Skeletal muscle cell (primary cell): ENCODE data around the gene DSCAM.

Experiments used
- DNase-seq: peaks from one replicate; pipeline ENCODE4 v3.0.0-alpha.2; 2010; ENCODE audit warnings: low read depth
- H3K4me3 ChIP-seq: 2 replicates; pipeline ENCODE4 v1.5.1; 2011; ENCODE audit warnings: low read depth, mild to moderate bottlenecking, control low read depth, low read length, moderate library complexity

Gene DSCAM

GRCh38 chr21:40792691-40793456 lies 54.1 kb downstream of the DSCAM start:
- no peak for DNase-seq
- no peak overlapping the region for H3K4me3 ChIP-seq

- DNase-seq = no peak
- H3K4me3 ChIP-seq = no peak overlapping the region
Measured at GRCh38 chr21:40788635-40789034, 58.3 kb downstream of the DSCAM start.

DNA sequence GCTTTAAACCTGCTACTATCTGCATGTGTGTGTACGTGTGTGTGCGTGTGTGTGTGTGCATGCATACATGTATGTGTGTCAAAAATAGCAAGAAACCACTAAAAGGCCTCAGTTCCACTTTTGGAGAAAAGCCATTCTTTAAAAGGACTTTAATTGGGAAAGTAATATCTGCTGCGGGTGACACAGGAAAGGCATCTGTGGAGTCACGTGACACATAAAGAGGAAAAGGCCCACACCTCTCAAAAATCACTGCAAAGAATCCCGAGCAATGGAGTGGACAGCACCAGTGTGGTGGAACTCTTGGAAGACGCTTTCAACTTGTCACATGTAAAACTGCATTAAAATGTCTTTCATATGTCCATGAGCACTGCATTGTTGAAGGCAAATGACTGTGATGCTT lies 63.6 kb downstream of the DSCAM start:
- no peak overlapping the region for H3K4me3 ChIP-seq
- no peak for DNase-seq

DNA sequence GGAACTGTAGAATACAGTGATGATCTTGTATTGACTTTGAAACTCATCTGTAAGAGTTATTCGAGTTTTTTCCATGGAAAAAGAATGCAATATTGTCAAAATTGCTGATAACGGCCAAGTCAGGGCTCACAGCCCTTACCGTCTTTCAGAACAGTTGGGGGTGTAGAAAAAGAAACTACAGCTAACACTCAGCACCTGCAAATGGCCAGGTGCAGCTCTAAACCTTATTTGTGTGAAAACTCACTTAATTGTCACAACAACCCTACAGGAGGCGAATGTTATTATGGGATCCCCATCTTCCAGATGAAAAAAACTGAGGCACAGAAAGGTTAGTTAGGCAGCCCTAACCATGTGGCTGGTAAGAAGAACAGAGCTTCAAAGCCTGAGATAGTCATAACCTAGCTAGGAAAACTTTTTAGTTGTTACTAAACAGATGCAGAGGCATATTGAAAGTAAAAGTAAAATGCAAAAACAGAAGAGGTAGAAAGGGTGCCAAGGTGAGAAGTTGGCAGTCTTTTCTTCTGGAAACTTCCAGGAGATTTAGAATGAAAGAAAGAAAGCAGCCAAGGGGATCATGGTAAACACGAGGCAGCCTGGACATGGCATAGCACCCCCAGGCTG lies 76.4 kb downstream of the DSCAM start:
- no peak overlapping the region for H3K4me3 ChIP-seq
- DNase-seq = no peak

- H3K4me3 ChIP-seq = no peak overlapping the region
- no peak for DNase-seq
Measured at GRCh38 chr21:40769231-40769630, 77.7 kb downstream of the DSCAM start.

DNA sequence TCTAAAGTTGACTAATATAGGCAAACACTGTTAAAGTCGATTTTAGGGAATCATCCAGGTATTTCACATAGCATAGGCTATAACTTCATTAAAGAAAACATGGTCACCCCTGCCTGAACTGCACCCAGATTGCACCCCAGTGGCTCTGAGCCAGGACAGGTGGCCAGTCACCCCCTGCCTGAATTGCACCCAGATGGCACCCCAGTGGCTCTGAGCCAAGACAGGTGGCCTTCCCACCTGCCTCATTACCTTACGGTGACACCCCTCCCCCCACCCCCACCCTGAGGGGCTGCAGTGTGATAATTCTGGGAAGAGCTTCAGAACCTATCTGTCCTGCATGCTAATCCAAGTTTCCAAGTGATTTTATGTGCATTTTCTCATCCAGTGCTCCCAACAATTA lies 78.9 kb downstream of the DSCAM start:
- H3K4me3 ChIP-seq = no peak overlapping the region
- no peak for DNase-seq

- H3K4me3 ChIP-seq = no peak overlapping the region
- DNase-seq = no peak
Measured at GRCh38 chr21:40766381-40766780, 80.6 kb downstream of the DSCAM start.

DNA sequence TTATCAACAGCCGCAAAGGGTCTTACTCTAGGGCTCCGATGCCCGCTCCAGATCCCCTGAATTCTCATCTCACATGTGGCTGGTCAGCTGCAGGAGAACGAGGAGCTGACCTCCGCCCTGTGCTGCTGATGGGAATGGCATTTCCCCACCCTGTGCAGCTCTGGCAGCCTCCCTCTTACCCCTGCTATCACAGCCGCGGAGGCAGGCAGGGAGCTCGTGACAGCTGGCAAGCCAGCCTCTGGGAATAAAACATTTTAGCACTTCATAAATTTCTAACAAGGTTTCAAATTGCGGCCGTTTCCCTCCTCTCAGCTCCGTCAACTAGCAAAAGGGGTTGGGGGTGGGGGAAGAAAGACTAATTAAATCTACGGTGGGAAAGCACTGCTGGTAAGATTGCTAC lies 81.1 kb downstream of the DSCAM start:
- no peak overlapping the region for H3K4me3 ChIP-seq
- DNase-seq = no peak

GRCh38 chr21:40760821-40761220 lies 86.1 kb downstream of the DSCAM start:
- no peak overlapping the region for H3K4me3 ChIP-seq
- no peak for DNase-seq

DNA sequence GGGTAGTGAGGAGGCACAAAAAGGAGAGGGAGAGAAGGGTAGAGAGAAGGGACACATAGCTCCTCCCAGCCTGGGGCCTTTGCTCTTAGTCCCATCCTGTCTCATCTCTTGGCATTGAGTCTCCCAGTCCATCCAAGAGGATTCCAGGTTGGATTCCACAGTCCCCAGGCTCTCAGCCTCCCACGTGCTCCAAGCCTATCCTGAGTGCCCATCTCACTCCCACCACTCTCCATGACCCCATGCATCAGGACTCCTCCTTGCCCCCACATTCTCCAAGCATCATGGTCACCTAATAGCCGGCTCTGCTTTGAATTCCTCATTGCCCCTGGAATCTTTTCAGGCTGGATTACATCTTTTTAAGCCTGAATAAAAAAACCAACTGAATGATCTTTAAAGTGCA lies 87.9 kb downstream of the DSCAM start:
- no peak overlapping the region for H3K4me3 ChIP-seq
- no peak for DNase-seq

- DNase-seq = no peak
- H3K4me3 ChIP-seq = no peak overlapping the region
Measured at GRCh38 chr21:40757366-40757765, 89.6 kb downstream of the DSCAM start.

GRCh38 chr21:40754466-40754865 lies 92.5 kb downstream of the DSCAM start:
- no peak for DNase-seq
- H3K4me3 ChIP-seq = no peak overlapping the region

GRCh38 chr21:40753756-40754155 lies 93.2 kb downstream of the DSCAM start:
- H3K4me3 ChIP-seq = no peak overlapping the region
- DNase-seq = no peak

DNA sequence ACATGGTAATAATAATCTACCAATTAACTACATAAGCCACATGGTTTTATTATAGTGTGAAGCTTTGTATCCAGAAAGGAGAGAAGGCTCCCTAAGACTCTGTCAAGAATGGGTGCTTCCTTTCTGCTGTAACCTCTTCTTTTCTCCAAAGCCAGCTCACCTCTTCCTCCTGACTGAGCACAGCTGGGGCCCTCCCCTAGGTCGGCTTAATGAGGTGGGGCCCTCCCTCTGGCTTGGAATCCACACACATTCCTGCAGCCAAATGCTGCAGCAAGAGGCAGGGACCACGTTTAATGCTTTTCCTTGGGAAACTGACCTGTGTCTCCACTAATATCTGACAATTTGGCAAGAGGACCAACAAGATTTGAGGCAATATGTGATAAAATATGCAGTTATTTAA lies 94.8 kb downstream of the DSCAM start:
- no peak overlapping the region for H3K4me3 ChIP-seq
- DNase-seq = no peak

DNA sequence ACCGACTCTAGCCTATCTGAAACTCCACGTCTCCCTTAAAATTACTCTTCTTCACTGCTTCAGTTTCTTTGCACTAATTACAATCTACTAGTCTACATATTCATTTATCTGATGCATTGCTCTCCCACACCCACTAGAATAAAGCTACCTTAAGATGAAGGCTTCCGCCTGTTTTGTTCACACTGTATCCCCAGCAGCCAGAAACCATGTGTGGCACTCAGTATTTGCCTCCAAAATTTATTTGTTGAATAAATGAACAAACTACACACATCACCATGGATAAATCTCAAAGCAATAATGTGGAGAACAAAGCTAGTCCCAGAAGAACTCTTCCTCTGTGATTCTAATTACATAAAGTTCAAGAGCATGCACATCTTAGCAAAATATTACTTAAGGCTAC lies 95.7 kb downstream of the DSCAM start:
- no peak overlapping the region for H3K4me3 ChIP-seq
- DNase-seq = no peak

DNA sequence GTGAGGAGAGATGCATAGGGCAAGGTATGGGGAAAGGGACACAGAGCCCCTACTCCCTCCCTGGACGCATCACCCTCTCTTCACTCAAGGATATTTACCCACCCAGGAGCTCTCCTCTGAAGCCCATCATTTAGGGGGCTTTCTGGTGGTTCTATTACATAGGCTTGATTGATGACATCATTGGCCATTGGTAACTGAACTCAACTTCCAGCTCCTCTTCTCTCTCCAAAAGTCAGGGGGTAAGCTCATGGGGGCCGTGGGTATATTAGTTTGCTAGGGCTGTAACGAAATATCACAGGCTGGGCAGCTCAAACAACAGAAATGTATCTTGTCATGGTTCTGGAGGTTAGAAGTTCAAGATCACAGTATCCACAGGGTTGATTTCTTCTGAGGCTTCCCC lies 110.8 kb downstream of the DSCAM start:
- no peak overlapping the region for H3K4me3 ChIP-seq
- no peak for DNase-seq

DNA sequence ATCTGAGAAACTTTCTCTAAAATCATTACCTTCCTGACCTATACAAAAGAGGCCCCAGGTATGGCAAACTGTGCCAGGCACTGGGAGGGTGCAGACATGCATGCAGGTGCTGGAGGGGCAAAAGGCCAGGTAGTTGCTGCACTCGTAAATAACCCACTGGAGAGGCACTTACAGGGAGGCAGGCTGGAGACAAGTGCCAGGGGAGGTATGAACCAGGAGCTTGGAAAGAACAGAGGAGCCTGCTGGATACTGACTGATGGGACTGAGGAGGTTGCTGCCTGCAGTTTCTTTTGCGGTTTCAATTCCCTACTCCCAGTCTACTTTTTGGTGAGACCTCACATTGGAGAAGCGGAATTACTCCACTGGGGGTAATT lies 113.9 kb downstream of the DSCAM start:
- no peak overlapping the region for H3K4me3 ChIP-seq
- no peak for DNase-seq

DNA sequence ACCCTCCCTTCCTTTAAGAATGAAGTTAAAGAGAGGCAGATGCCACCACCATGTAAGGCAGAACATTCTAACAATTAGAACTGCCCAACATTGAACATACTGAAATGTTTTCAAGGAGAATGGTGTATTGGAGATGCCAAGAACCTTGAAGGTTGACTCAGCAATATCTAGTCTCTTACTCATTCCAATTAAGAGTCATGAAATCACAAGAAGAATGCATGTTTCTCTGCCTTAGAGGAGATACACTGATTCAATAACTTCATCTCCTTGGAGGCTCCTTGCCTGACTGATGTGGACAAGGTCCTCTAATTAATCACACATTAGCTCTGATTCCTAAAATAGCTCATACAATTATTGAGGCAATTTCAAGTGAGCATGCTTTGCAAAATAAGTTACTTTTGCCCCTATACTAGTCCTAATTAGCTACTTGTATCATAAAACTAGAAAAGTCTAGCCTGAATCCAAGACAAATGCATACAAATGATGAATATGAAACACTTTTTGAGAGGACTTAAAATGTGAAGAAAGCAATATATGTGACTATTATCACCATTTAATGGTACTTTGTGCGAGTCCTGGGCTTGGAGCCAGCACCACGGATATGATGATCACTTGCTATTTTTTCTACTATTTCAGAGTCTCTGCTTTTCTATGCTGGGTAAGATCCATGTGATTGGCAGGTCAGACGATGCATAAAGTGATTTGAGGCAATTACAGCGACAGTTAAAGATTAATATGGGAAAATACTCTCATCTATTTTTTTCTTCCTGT lies 114.5 kb downstream of the DSCAM start:
- peak; percentile 3 for DNase-seq

DNA sequence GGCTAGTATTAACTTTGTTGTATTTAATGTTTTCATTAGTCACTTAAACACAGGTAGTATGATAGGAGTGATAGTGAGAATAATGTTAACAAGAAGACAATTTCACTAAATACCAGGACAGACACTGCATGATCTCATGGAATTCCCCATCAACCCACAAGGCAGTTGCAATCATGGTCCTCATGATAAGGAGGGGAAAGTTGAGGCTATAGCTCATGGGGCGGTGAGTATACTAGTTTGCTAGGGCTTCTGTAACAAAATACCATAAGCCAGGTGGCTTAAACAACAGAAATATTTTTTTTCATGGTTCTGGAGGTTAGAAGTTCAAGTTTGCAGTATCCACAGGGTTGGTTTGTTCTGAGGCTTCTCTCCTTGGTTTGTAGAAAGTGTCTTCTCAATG lies 115.8 kb downstream of the DSCAM start:
- no peak for DNase-seq
- H3K4me3 ChIP-seq = no peak overlapping the region

More for the DNA sequence above, 114.5 kb downstream of the DSCAM start:
- H3K4me3 ChIP-seq = no peak overlapping the region

GRCh38 chr21:40730426-40730800 lies 116.5 kb downstream of the DSCAM start:
- DNase-seq = no peak

More at GRCh38 chr21:40730426-40730800, 116.5 kb downstream of the DSCAM start:
- H3K4me3 ChIP-seq = no peak overlapping the region
